Stimulated activated naive CD4-positive, alpha-beta T cell treated with Interleukin-2 at 50 U/mL for 16 hours (primary cell): ENCODE data around the gene ADAMTS17.
"Not testable (repeated sequence)": the region's sequence is repeated elsewhere in the genome, so short reads cannot be mapped to it uniquely, and the experiment has no call there.

Experiments used
- DNase-seq: peaks from one replicate; lab custom pipeline; 2025; lab: John Stamatoyannopoulos, UW

ADAMTS17 gene

GRCh38 chr15:100339451-100339850 is 2.3 kb downstream of the ADAMTS17 start:
- DNase-seq, result not testable (repeated sequence)

- peak; percentile 34 for DNase-seq
These were observed 2.8 kb downstream of the ADAMTS17 start for GRCh38 chr15:100338971-100339444.

GRCh38 chr15:100338247-100338646 is 3.5 kb downstream of the ADAMTS17 start:
- no peak for DNase-seq

GRCh38 chr15:100337096-100338044 is 4.4 kb downstream of the ADAMTS17 start:
- no peak for DNase-seq

GRCh38 chr15:100336061-100336460 is 5.7 kb downstream of the ADAMTS17 start:
- no peak for DNase-seq

- DNase-seq, result no peak
These were observed 6.3 kb downstream of the ADAMTS17 start for GRCh38 chr15:100335335-100335999.

GRCh38 chr15:100334905-100335304 is 6.9 kb downstream of the ADAMTS17 start:
- DNase-seq, result no peak

- DNase-seq, result no peak
These were observed 7.3 kb downstream of the ADAMTS17 start for GRCh38 chr15:100334456-100334855.

- no peak for DNase-seq
These were observed 7.8 kb downstream of the ADAMTS17 start for GRCh38 chr15:100334015-100334414.

- no peak for DNase-seq
These were observed 8.5 kb downstream of the ADAMTS17 start for GRCh38 chr15:100333236-100333635.

- DNase-seq, result no peak
These were observed 9.1 kb downstream of the ADAMTS17 start for GRCh38 chr15:100332721-100333120.

GRCh38 chr15:100332231-100332630 is 9.5 kb downstream of the ADAMTS17 start:
- no peak for DNase-seq

GRCh38 chr15:100330629-100331215 is 11.1 kb downstream of the ADAMTS17 start:
- peak; percentile 4 for DNase-seq

GRCh38 chr15:100330221-100330620 is 11.6 kb downstream of the ADAMTS17 start:
- DNase-seq, result peak; percentile 9

- no peak for DNase-seq
These were observed 13.0 kb downstream of the ADAMTS17 start for GRCh38 chr15:100328796-100329195.

GRCh38 chr15:100318880-100319279 is 22.9 kb downstream of the ADAMTS17 start:
- DNase-seq, result no peak

- no peak for DNase-seq
These were observed 26.9 kb downstream of the ADAMTS17 start for GRCh38 chr15:100314809-100315400.

- no peak for DNase-seq
These were observed 29.8 kb downstream of the ADAMTS17 start for GRCh38 chr15:100311833-100312476.

- no peak for DNase-seq
These were observed 30.6 kb downstream of the ADAMTS17 start for GRCh38 chr15:100311154-100311625.

- no peak for DNase-seq
These were observed 31.1 kb downstream of the ADAMTS17 start for GRCh38 chr15:100310513-100311153.

GRCh38 chr15:100310041-100310405 is 31.8 kb downstream of the ADAMTS17 start:
- no peak for DNase-seq
